ENCODE measurements around the gene ZNF853. TPM values are rescaled to one million over a fixed set of nuclear protein-coding genes. Genes with fewer than 3 reads are reported as not detected.
"Not testable (repeated sequence)": the region's sequence is repeated elsewhere in the genome, so short reads cannot be mapped to it uniquely, and the experiment has no call there.

The ZNF853 gene
- total RNA-seq, 6 experiments from 2014 or later, result 0.20 to 0.98 (median 0.37) TPM

DNA sequence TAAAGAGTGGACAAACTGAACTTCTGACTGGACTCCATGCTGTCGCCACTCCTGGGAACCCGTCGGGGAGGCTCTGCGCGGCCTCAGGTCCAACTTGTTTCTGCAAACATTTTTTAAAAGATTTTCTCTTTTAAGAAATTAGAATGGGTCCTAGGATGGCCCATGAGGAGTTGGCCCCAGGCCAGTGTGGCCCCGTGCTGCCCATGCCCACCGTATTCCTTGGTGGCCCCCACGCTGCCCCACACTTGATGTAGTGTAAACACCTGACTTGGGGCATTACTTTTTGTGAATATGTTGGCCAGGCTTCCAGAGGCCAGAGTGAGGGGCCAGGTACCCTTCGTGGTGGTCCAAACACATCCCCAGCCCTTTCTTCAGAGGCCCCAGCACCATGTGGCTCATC is 41.0 kb downstream of the ZNF853 start:
- peaks cover 0 to 21% (median 8%) of the 10 kb centered on the region in 4 donors for H3K36me3 ChIP-seq
- intact Hi-C loops (cut with DNase I), result no loop called here
- DNase-seq (no peak), ATAC-seq (no peak)
- no peaks in the 10 kb centered on the region for H3K4me1 ChIP-seq
- no peaks in the 10 kb centered on the region for H3K27me3 ChIP-seq
- no peak overlapping the region for H3K27ac ChIP-seq
- no peaks in the 10 kb centered on the region for H3K9me3 ChIP-seq
- H3K4me3 ChIP-seq, result no peak overlapping the region
- TF ChIP-seq, protein P1, sequence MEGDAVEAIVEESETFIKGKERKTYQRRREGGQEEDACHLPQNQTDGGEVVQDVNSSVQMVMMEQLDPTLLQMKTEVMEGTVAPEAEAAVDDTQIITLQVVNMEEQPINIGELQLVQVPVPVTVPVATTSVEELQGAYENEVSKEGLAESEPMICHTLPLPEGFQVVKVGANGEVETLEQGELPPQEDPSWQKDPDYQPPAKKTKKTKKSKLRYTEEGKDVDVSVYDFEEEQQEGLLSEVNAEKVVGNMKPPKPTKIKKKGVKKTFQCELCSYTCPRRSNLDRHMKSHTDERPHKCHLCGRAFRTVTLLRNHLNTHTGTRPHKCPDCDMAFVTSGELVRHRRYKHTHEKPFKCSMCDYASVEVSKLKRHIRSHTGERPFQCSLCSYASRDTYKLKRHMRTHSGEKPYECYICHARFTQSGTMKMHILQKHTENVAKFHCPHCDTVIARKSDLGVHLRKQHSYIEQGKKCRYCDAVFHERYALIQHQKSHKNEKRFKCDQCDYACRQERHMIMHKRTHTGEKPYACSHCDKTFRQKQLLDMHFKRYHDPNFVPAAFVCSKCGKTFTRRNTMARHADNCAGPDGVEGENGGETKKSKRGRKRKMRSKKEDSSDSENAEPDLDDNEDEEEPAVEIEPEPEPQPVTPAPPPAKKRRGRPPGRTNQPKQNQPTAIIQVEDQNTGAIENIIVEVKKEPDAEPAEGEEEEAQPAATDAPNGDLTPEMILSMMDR (IDR thresholded peaks at IDR 0.05), result no peak
- TF ChIP-seq POLR2A (IDR thresholded peaks at IDR 0.05), result no peak
- WGBS (ENCODE audit: insufficient coverage, low coverage, low lambda C conversion rate, missing lambda C conversion rate), result 94% methylated on average over 8 of the region's 9 CpGs

DNA sequence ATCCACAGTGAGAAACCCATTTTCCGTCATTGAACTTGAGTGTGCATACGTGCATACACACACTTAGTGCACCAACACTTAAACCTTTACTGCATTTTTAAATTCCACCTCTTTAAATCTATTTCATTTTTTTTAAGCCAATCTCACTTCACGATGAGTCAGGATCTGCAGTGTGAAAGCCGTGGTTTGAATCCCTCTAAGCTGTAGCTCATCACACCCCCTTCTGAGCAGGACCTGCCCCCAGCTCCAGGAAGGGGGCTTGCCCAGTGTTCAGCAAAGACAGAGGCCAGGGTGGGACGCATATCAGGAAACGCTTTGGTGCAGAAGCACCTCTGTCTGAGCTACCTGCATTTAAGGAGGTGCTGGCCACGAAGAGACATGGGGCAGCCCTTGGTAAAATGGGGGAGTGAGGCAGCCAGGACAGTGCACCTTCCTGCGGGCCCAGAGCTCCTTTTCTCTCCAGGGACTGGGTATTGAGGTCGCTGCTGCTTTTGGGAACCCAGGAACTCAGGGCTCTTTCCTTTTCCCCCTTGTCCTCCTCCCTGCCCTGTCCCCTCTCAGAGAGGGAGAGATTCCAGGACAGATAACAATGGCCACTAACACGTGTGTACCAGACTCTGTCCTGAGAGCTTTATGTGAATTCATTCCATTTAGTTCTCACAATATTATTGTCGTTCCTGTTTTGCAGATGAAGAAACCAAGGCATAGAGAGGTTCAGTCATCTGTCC is 43.4 kb downstream of the ZNF853 start:
- H3K4me1 ChIP-seq, result no peaks in the 10 kb centered on the region
- H3K27ac ChIP-seq, result no peak overlapping the region
- no peaks in the 10 kb centered on the region for H3K27me3 ChIP-seq
- 28% methylated on average over 10 of the region's 11 CpGs for WGBS (ENCODE audit: insufficient coverage, low coverage, low lambda C conversion rate, missing lambda C conversion rate)
- no peak overlapping the region for H3K4me3 ChIP-seq
- H3K36me3 ChIP-seq, result peaks cover 0 to 8% (median 3%) of the 10 kb centered on the region in 4 donors
- DNase-seq, result no peak
- no peaks in the 10 kb centered on the region for H3K9me3 ChIP-seq
- ATAC-seq, result no peak
- intact Hi-C loops (cut with DNase I), result no loop called here
- TF ChIP-seq, protein P1 (IDR thresholded peaks at IDR 0.05), result no peak
- TF ChIP-seq POLR2A (IDR thresholded peaks at IDR 0.05), result no peak

DNA sequence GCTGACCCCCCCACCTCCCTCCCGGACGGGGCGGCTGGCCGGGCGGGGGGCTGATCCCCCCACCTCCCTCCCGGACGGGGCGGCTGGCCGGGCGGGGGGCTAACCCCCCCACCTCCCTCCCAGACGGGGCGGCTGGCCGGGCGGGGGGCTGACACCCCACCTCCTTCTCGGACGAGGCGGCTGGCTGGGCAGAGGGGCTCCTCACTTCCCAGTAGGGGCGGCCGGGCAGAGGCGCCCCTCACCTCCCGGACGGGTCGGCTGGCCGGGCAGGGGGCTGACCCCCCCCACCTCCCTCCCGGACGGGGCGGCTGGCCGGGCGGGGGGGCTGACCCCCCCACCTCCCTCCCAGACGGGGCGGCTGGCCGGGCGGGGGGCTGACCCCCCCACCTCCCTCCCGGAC is 55.4 kb downstream of the ZNF853 start:
- no CpG with 5 or more reads among the region's 34 CpGs for WGBS (ENCODE audit: insufficient coverage, low coverage, low lambda C conversion rate, missing lambda C conversion rate)
- H3K27ac ChIP-seq; H3K4me1 ChIP-seq; H3K4me3 ChIP-seq; ATAC-seq; H3K27me3 ChIP-seq; H3K36me3 ChIP-seq; intact Hi-C loops (cut with DNase I); DNase-seq: not testable (repeated sequence)
- peaks cover 0 to 38% (median 9%) of the 10 kb centered on the region in 4 donors for H3K9me3 ChIP-seq

Other genes starting within 250 kb of the ZNF853 start
- 100 to 1,000 TPM in 1 of 6 experiments, 10 to 100 TPM in 5; 72.6 to 154 (median 89.7) TPM for gene RAC1, start 241.1 kb upstream of the ZNF853 start, total RNA-seq
- 10 to 100 TPM in 4 of 6 experiments, 1 to 10 TPM in 2; 8.9 to 12.7 (median 11.7) TPM for gene DAGLB, start 167.7 kb upstream of the ZNF853 start, total RNA-seq
- 100 to 1,000 TPM; 134 to 207 (median 144) TPM for gene KDELR2, start 131.5 kb upstream of the ZNF853 start, total RNA-seq
- under 1 TPM in 2 of 6 experiments, not detected in 4; 0.05 to 0.07 TPM for gene GRID2IP, start 64.1 kb upstream of the ZNF853 start, total RNA-seq
- gene ZDHHC4, start 38.2 kb upstream of the ZNF853 start, total RNA-seq, result 10 to 100 TPM; 27.9 to 48.5 (median 36.9) TPM
- gene INTS15, start 25.6 kb upstream of the ZNF853 start, total RNA-seq, result 10 to 100 TPM; 10.2 to 16.6 (median 14.0) TPM
- gene ZNF316, start 21.7 kb downstream of the ZNF853 start, total RNA-seq, result 10 to 100 TPM in 4 of 6 experiments, 1 to 10 TPM in 2; 9.5 to 25.1 (median 15.2) TPM
- gene ZNF12, start 91.3 kb downstream of the ZNF853 start, total RNA-seq, result 10 to 100 TPM in 4 of 6 experiments, 1 to 10 TPM in 2; 5.4 to 11.1 (median 10.5) TPM
- gene RSPH10B2, start 138.5 kb downstream of the ZNF853 start, total RNA-seq, result under 1 TPM in 4 of 6 experiments, not detected in 2; 0.09 to 0.22 (median 0.14) TPM
- gene CCZ1B, start 210.7 kb downstream of the ZNF853 start, total RNA-seq, result 10 to 100 TPM in 5 of 6 experiments, 1 to 10 TPM in 1; 6.5 to 24.1 (median 16.2) TPM

Measured in right lobe of liver (tissue), 6 donors.